Lung microvascular endothelial cell (primary cell): Measurements from ENCODE around the gene PARD3B. TPM values are rescaled to one million over a fixed set of nuclear protein-coding genes. Genes with fewer than 3 reads are reported as not detected.

ENCODE experiments used
- DNase-seq, 2 donors: peaks; one replicate each; pipeline versions ENCODE4 v3.0.0 to v3.0.0-alpha.2; 2010; ENCODE audit warnings: low read depth in 2 of 2
- total RNA-seq: library from RNA; depleted of rRNA; stranded (reverse); fragments of >200 nt; gene quantifications from 2 replicates; pipeline ENCODE4 v1.2.1, GENCODE V29; 2014

The PARD3B gene
- total RNA-seq, 1 donor from 2014 or later, result 10.9 TPM

GRCh38 chr2:205644018-205644417, 1098.7 kb downstream of the PARD3B start:
- no peak for DNase-seq

GRCh38 chr2:205646680-205647079, 1101.4 kb downstream of the PARD3B start:
- no peak for DNase-seq

GRCh38 chr2:205650450-205650849, 1105.2 kb downstream of the PARD3B start:
- DNase-seq, result peak; percentile 82 to 87

- DNase-seq, result no peak
Measured at GRCh38 chr2:205650931-205651330, 1105.7 kb downstream of the PARD3B start.

GRCh38 chr2:205651719-205652118, 1106.4 kb downstream of the PARD3B start:
- DNase-seq, result no peak

GRCh38 chr2:205654878-205655605, 1109.8 kb downstream of the PARD3B start:
- no peak for DNase-seq

GRCh38 chr2:205655779-205656456, 1110.6 kb downstream of the PARD3B start:
- DNase-seq, result no peak

- DNase-seq, result no peak
Measured at GRCh38 chr2:205656461-205656860, 1111.2 kb downstream of the PARD3B start.

- no peak for DNase-seq
Measured at GRCh38 chr2:205656941-205657340, 1111.7 kb downstream of the PARD3B start.

GRCh38 chr2:205657579-205657978, 1112.3 kb downstream of the PARD3B start:
- DNase-seq, result no peak

GRCh38 chr2:205658068-205658467, 1112.8 kb downstream of the PARD3B start:
- DNase-seq, result no peak

GRCh38 chr2:205658572-205658971, 1113.3 kb downstream of the PARD3B start:
- no peak for DNase-seq

GRCh38 chr2:205659922-205660321, 1114.6 kb downstream of the PARD3B start:
- DNase-seq, result no peak

GRCh38 chr2:205660521-205661124, 1115.3 kb downstream of the PARD3B start:
- peak in 1 of 2 donors; percentile 36 for DNase-seq

- DNase-seq, result no peak
Measured at GRCh38 chr2:205661281-205661680, 1116.0 kb downstream of the PARD3B start.

- DNase-seq, result no peak
Measured at GRCh38 chr2:205662206-205662965, 1117.1 kb downstream of the PARD3B start.

GRCh38 chr2:205665791-205666190, 1120.5 kb downstream of the PARD3B start:
- no peak for DNase-seq
